Liver (tissue), 9 donors: Measurements from ENCODE around the gene ERI3. TPM values are rescaled to one million over a fixed set of nuclear protein-coding genes. Genes with fewer than 3 reads are reported as not detected.

Experiments used
- DNase-seq: peaks from one replicate; pipeline ENCODE4 v3.0.0-alpha.2; 2017; ENCODE audit warnings: low spot score
- H3K27ac ChIP-seq, 2 donors: one replicate each; pipeline ENCODE4 v1.7.0; 2013; ENCODE audit warnings: inconsistent platforms in 2 of 2, low read length in 2 of 2, control low read depth in 1 of 2, low read depth in 1 of 2, mild to moderate bottlenecking in 1 of 2
- H3K27me3 ChIP-seq, 4 donors: one replicate each; pipeline versions ENCODE4 v1.6.1 to v1.7.0; 2013; ENCODE audit warnings: low read length in 3 of 4, inconsistent platforms in 1 of 4, mild to moderate bottlenecking in 1 of 4, moderate library complexity in 1 of 4; ENCODE audit not compliant: control insufficient read depth in 4 of 4, insufficient read depth in 4 of 4
- H3K36me3 ChIP-seq, 4 donors: one replicate each; pipeline versions ENCODE4 v1.6.1 to v1.7.0; 2013; ENCODE audit warnings: low read length in 3 of 4, mild to moderate bottlenecking in 3 of 4, low read depth in 1 of 4, moderate library complexity in 1 of 4; ENCODE audit not compliant: control insufficient read depth in 4 of 4, insufficient read depth in 3 of 4
- H3K4me1 ChIP-seq, 4 donors: one replicate each; pipeline versions ENCODE4 v1.6.1 to v1.7.0; 2013; ENCODE audit warnings: low read length in 3 of 4, mild to moderate bottlenecking in 3 of 4, moderate library complexity in 1 of 4; ENCODE audit not compliant: control insufficient read depth in 4 of 4, insufficient read depth in 4 of 4
- H3K4me3 ChIP-seq, 3 donors: one replicate each; pipeline versions ENCODE4 v1.6.1 to v1.7.0; 2013; ENCODE audit warnings: low read length in 3 of 3, control low read depth in 1 of 3, low read depth in 1 of 3, mild to moderate bottlenecking in 1 of 3
- H3K9ac ChIP-seq, 2 donors: one replicate each; pipeline ENCODE4 v1.7.0; 2013; ENCODE audit warnings: low read length in 2 of 2, mild to moderate bottlenecking in 2 of 2, moderate library complexity in 2 of 2, control low read depth in 1 of 2, low read depth in 1 of 2
- H3K9me3 ChIP-seq, 4 donors: one replicate each; pipeline versions ENCODE4 v1.6.1 to v1.7.0; 2013; ENCODE audit warnings: low read length in 3 of 4; ENCODE audit not compliant: control insufficient read depth in 4 of 4
- EGR1 ChIP-seq, 2 donors: IDR thresholded peaks; 2 replicates each; pipeline ENCODE4 v1.6.1; 2016 to 2018; ENCODE audit warnings: antibody characterized with exemption in 2 of 2, low read depth in 2 of 2
- FOXA1 ChIP-seq: IDR thresholded peaks from 2 replicates; pipeline ENCODE4 v1.6.1; 2016; ENCODE audit warnings: antibody characterized with exemption
- FOXA2 ChIP-seq: IDR thresholded peaks from 2 replicates; pipeline ENCODE4 v1.6.1; 2016; ENCODE audit warnings: antibody characterized with exemption
- GABPA ChIP-seq, 2 donors: IDR thresholded peaks in 1 of 2; conservative IDR thresholded peaks in 1 of 2; 2 replicates each; pipeline ENCODE4 v1.6.1; 2016; ENCODE audit warnings: antibody characterized with exemption in 2 of 2, mild to moderate bottlenecking in 1 of 2, moderate library complexity in 1 of 2
- HNF4G ChIP-seq: IDR thresholded peaks from 2 replicates; pipeline ENCODE4 v1.6.1; 2016; ENCODE audit warnings: antibody characterized with exemption
- JUND ChIP-seq, 2 donors: IDR thresholded peaks; 2 replicates each; pipeline ENCODE4 v1.6.1; 2016; ENCODE audit warnings: antibody characterized with exemption in 2 of 2
- NR2F2 ChIP-seq: IDR thresholded peaks from 2 replicates; pipeline ENCODE4 v1.6.1; 2016; ENCODE audit warnings: antibody characterized with exemption
- RXRA ChIP-seq, 2 donors: IDR thresholded peaks; 2 replicates each; pipeline ENCODE4 v1.6.1; 2017 to 2018; ENCODE audit warnings: antibody characterized with exemption in 2 of 2, mild to moderate bottlenecking in 1 of 2
- SP1 ChIP-seq: IDR thresholded peaks from 2 replicates; pipeline ENCODE4 v1.6.1; 2018; ENCODE audit warnings: antibody characterized with exemption, mild to moderate bottlenecking
- TAF1 ChIP-seq: conservative IDR thresholded peaks from 2 replicates; pipeline ENCODE4 v1.6.1; 2016; ENCODE audit warnings: antibody characterized with exemption, mild to moderate bottlenecking
- YY1 ChIP-seq: IDR thresholded peaks from 2 replicates; pipeline ENCODE4 v1.6.1; 2016; ENCODE audit warnings: antibody characterized with exemption, mild to moderate bottlenecking
- WGBS: extraction: QIAGEN DNeasy Blood & Tissue Kit; methylation state at CpG from one replicate; pipeline ENCODE4 v1.1.7; 2013; 5-methylcytosine and 5-hydroxymethylcytosine counted together
- polyA plus RNA-seq, 2 donors: library from polyadenylated mRNA; stranded (reverse) in 1 of 2; unstranded in 1 of 2; fragments of 200-250 nt in 1 of 2; fragments of >200 nt in 1 of 2; fragmentation: Nextera tagmentation in 1 of 2; extraction: Ambion mirVana in 1 of 2; gene quantifications; one replicate each; pipeline versions ENCODE4 v1.2.1 to v1.2.3, GENCODE V29; 2013 to 2015
- total RNA-seq, 2 donors: library from RNA; depleted of rRNA; stranded (reverse); fragments of >200 nt; gene quantifications; one replicate each; pipeline ENCODE4 v1.2.3, GENCODE V29; 2014
- TF ChIP-seq, protein P1 (sequence below): IDR thresholded peaks from 2 replicates; pipeline ENCODE4 v1.6.1; 2016; ENCODE audit warnings: antibody characterized with exemption, mild to moderate bottlenecking
- TF ChIP-seq, protein P2 (sequence below): IDR thresholded peaks from 2 replicates; pipeline ENCODE4 v1.6.1; 2016; ENCODE audit warnings: antibody characterized with exemption
- TF ChIP-seq, protein P3 (sequence below): IDR thresholded peaks from 2 replicates; pipeline ENCODE4 v1.6.1; 2016; ENCODE audit warnings: antibody characterized with exemption
- TF ChIP-seq, protein P4 (sequence below): fragments of 150-350 bp; IDR thresholded peaks from 2 replicates; pipeline ENCODE4 v1.5.1; 2017; ENCODE audit warnings: improper control_type of control experiment, low read depth, low read length; ENCODE audit not compliant: missing input control
- TF ChIP-seq, protein P5 (sequence below): IDR thresholded peaks from 2 replicates; pipeline ENCODE4 v1.6.1; 2016; ENCODE audit warnings: antibody characterized with exemption
- donor health status: healthy.
- donor health status: healthy.
- donor health status: healthy.
- donor health status: healthy.
- donor health status: healthy.

ERI3 gene
- total and polyA plus RNA-seq, 4 donors: 15.7 to 23.8 (median 21.3) TPM

DNA sequence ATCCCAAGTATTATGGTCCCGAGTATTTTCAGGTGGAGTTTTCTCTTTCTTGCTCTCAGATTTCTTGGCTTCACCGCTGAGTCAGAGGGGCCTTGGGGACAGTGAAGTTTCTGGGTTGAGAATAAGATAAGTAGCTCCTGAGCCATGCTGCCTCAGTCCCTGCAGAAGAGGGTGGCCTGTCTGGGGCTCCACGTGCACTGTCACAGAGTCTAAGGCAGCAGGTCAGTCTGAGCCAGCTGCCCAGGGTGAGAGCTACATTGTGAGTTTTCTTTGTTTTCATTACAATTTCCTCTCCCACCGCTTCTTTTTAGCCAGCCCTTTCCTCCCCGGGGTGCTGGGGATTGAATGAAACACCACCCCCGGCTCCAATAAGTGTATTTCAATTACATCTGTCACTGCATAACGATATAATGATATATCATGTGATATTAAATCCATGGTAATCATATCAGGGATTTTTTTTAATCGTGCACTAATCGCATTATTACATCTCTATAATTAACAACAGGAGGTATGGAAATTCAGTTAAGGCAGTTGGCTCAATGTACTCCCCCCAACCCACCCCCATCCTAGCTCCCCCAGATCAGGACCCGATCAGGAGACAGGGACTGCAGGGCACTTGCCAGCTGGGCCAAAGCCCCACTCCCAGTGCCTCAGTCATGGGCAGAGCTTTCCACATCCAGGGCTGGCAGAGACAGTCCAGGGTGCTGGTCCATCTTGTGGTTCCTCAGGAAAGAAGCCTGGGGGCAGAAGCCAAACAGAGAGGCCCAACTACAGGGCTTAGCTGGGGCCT lies 98.1 kb downstream of the ERI3 start:
- Histone ChIP-seq H3K9ac (no peak overlapping the region), H3K27ac (no peak overlapping the region), H3K9me3 (no peaks in the 10 kb centered on the region), H3K27me3 (no peaks in the 10 kb centered on the region), H3K36me3 (no peaks in the 10 kb centered on the region), H3K4me3 (no peak overlapping the region), H3K4me1 (no peaks in the 10 kb centered on the region)
- TF ChIP-seq SP1 (no peak), YY1 (no peak), HNF4G (no peak), GABPA (IDR thresholded peaks at IDR 0.05 in 1 of 2, conservative IDR thresholded peaks at IDR 0.05 in 1 of 2) (no peak), RXRA (IDR thresholded peaks at IDR 0.05) (no peak), FOXA1 (no peak), EGR1 (IDR thresholded peaks at IDR 0.05; ENCODE audit: low read depth in 2 of 2) (no peak), NR2F2 (no peak), FOXA2 (no peak), JUND (IDR thresholded peaks at IDR 0.05) (no peak), TAF1 (no peak)
- TF ChIP-seq, protein P1, sequence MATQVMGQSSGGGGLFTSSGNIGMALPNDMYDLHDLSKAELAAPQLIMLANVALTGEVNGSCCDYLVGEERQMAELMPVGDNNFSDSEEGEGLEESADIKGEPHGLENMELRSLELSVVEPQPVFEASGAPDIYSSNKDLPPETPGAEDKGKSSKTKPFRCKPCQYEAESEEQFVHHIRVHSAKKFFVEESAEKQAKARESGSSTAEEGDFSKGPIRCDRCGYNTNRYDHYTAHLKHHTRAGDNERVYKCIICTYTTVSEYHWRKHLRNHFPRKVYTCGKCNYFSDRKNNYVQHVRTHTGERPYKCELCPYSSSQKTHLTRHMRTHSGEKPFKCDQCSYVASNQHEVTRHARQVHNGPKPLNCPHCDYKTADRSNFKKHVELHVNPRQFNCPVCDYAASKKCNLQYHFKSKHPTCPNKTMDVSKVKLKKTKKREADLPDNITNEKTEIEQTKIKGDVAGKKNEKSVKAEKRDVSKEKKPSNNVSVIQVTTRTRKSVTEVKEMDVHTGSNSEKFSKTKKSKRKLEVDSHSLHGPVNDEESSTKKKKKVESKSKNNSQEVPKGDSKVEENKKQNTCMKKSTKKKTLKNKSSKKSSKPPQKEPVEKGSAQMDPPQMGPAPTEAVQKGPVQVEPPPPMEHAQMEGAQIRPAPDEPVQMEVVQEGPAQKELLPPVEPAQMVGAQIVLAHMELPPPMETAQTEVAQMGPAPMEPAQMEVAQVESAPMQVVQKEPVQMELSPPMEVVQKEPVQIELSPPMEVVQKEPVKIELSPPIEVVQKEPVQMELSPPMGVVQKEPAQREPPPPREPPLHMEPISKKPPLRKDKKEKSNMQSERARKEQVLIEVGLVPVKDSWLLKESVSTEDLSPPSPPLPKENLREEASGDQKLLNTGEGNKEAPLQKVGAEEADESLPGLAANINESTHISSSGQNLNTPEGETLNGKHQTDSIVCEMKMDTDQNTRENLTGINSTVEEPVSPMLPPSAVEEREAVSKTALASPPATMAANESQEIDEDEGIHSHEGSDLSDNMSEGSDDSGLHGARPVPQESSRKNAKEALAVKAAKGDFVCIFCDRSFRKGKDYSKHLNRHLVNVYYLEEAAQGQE: no peak
- TF ChIP-seq, protein P2, sequence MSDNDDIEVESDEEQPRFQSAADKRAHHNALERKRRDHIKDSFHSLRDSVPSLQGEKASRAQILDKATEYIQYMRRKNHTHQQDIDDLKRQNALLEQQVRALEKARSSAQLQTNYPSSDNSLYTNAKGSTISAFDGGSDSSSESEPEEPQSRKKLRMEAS: no peak
- TF ChIP-seq, protein P3, sequence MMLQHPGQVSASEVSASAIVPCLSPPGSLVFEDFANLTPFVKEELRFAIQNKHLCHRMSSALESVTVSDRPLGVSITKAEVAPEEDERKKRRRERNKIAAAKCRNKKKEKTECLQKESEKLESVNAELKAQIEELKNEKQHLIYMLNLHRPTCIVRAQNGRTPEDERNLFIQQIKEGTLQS: no peak
- TF ChIP-seq, protein P4, sequence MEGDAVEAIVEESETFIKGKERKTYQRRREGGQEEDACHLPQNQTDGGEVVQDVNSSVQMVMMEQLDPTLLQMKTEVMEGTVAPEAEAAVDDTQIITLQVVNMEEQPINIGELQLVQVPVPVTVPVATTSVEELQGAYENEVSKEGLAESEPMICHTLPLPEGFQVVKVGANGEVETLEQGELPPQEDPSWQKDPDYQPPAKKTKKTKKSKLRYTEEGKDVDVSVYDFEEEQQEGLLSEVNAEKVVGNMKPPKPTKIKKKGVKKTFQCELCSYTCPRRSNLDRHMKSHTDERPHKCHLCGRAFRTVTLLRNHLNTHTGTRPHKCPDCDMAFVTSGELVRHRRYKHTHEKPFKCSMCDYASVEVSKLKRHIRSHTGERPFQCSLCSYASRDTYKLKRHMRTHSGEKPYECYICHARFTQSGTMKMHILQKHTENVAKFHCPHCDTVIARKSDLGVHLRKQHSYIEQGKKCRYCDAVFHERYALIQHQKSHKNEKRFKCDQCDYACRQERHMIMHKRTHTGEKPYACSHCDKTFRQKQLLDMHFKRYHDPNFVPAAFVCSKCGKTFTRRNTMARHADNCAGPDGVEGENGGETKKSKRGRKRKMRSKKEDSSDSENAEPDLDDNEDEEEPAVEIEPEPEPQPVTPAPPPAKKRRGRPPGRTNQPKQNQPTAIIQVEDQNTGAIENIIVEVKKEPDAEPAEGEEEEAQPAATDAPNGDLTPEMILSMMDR: no peak
- TF ChIP-seq, protein P5, sequence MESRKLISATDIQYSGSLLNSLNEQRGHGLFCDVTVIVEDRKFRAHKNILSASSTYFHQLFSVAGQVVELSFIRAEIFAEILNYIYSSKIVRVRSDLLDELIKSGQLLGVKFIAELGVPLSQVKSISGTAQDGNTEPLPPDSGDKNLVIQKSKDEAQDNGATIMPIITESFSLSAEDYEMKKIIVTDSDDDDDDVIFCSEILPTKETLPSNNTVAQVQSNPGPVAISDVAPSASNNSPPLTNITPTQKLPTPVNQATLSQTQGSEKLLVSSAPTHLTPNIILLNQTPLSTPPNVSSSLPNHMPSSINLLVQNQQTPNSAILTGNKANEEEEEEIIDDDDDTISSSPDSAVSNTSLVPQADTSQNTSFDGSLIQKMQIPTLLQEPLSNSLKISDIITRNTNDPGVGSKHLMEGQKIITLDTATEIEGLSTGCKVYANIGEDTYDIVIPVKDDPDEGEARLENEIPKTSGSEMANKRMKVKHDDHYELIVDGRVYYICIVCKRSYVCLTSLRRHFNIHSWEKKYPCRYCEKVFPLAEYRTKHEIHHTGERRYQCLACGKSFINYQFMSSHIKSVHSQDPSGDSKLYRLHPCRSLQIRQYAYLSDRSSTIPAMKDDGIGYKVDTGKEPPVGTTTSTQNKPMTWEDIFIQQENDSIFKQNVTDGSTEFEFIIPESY: no peak
- 94% methylated on average over 10 of the region's 10 CpGs for WGBS
- no peak for DNase-seq
